AG09319 (cell line): ENCODE data around the gene NECAB3.
"Not testable (repeated sequence)": the region's sequence is repeated elsewhere in the genome, so short reads cannot be mapped to it uniquely, and the experiment has no call there.

ENCODE experiments used
- DNase-seq: peaks from one replicate; pipeline ENCODE4 v3.0.0-alpha.2; 2010; ENCODE audit warnings: low read depth; ENCODE audit errors: extremely low read depth
- TF ChIP-seq, protein P1 (sequence below): IDR thresholded peaks from 2 replicates; pipeline ENCODE4 v1.5.1; 2011; ENCODE audit warnings: low read depth, mild to moderate bottlenecking, inconsistent platforms, low read length, moderate library complexity

Gene NECAB3

DNA sequence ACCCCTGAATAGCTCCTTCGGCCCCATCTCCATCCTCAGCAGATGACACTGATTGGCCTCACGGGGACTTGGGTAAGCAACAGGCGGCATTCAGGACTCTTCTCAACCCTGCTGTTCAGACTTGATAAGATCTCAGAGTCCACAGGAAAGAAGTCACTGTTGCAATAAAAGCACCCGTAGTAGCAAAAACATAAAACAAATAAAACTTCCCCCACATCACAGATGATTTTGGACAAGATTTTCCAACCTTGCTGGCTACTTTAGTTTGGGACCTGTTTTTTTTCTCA is 29.2 kb downstream of the NECAB3 start:
- TF ChIP-seq, protein P1, sequence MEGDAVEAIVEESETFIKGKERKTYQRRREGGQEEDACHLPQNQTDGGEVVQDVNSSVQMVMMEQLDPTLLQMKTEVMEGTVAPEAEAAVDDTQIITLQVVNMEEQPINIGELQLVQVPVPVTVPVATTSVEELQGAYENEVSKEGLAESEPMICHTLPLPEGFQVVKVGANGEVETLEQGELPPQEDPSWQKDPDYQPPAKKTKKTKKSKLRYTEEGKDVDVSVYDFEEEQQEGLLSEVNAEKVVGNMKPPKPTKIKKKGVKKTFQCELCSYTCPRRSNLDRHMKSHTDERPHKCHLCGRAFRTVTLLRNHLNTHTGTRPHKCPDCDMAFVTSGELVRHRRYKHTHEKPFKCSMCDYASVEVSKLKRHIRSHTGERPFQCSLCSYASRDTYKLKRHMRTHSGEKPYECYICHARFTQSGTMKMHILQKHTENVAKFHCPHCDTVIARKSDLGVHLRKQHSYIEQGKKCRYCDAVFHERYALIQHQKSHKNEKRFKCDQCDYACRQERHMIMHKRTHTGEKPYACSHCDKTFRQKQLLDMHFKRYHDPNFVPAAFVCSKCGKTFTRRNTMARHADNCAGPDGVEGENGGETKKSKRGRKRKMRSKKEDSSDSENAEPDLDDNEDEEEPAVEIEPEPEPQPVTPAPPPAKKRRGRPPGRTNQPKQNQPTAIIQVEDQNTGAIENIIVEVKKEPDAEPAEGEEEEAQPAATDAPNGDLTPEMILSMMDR = no peak

DNA sequence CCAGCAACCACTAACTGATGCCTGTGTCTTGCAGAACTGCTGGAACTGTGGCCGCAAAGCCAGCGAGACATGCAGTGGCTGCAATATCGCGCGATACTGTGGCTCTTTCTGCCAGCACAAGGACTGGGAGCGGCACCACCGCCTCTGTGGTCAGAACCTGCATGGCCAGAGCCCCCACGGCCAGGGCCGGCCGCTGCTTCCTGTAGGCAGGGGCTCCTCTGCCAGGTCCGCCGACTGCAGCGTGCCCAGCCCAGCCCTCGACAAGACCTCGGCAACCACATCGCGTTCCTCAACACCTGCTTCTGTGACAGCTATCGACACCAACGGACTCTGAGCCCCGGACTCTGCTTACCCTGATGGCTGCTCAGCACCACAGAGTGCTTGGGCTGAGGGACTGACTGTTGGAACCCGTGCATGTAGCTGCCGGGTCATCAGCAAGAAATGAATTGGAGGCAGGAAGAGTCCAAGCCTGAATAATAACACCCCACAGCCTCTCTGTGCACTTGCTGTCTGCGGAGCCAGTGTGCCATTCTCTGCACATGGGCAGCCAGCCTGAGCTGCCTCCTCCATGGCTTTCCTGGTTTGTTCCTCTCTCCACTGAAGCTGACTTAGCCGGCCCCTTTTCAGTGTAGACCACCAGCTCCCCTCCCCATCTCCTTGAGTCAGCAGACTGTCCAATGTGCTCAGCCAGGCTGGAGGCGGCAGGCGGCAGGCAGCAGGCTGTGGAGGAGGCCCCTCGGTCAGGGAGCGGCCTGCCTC is 29.7 kb downstream of the NECAB3 start:
- no peak for DNase-seq
- TF ChIP-seq, protein P1 = no peak

More for the DNA sequence above, 29.2 kb downstream of the NECAB3 start:
- no peak for DNase-seq

DNA sequence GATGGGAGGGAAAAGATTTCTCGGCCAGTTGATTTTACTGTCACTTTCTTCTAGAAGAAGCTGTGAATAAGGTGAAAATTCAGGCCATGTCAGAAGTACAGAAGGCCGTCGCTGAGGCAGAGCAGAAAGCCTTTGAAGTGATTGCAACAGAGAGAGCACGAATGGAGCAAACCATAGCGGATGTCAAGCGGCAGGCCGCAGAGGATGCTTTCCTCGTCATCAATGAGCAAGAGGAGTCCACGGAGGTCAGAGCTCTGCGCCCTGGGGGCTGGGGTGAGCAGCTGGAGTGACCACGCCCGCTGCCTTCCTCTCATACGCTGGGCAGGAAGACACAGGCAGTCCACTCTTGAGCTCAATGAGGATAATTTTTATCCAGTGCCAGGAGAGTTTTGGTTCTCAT is 33.9 kb downstream of the NECAB3 start:
- TF ChIP-seq, protein P1 = no peak
- no peak for DNase-seq

DNA sequence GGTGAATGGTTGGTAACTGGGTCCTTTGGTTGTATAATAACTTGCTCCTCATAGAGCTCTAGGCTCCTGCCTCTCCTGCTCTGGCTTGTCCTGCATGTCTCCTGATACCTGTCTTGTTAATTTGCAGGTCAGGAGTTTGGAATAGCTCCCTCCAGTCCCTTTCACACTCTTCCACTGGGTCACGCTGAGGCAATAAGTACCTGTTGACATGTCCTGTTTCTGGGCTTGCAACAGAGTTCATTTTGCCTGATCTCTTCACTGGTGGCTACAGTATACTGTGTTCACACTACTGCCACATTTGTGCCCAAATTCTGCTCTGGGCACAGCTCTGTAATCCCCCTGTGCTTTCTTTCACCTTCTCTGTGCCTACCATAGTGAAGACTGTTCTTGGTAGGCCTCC is 37.5 kb downstream of the NECAB3 start:
- TF ChIP-seq, protein P1 = no peak

DNA sequence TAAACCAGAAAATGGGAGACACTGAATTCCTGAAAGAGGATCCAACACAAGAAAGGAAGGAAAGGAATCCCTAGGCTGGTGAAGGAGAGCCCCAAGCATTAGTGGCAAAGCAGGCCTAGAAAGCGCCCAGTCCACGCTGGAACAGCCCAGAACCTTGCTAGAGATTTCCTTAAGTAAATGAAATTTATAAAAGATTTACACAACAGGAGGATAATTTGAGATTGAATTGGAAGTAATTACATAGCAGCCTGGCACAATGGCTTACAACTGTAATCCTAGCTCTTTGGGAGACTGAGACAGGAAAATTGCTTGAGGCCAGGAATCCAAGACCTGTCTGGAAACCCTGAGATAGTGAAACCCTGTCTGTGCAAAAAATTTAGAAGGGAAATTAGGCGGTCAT is 38.9 kb downstream of the NECAB3 start:
- no peak for DNase-seq
- TF ChIP-seq, protein P1 = no peak

More for the DNA sequence above, 37.5 kb downstream of the NECAB3 start:
- no peak for DNase-seq

DNA sequence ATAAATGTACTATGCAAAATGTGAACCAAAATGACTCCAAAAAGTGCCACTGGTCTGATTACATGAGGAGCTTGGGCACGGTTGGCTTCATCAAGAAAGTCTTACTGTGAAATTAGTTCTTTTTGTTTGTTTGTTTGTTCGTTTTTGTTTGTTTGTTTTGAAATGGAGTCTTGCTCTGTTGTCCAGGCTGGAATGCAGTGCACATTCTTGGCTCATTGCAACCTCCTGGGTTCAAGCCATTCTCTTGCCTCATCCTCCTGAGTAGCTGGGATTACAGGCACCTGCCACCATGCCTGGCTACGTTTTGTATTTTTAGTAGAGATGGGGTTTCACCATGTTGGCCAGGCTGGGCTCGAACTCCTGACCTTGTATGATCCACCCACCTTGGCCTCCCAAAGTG is 42.3 kb downstream of the NECAB3 start:
- not testable (repeated sequence) for DNase-seq

DNA sequence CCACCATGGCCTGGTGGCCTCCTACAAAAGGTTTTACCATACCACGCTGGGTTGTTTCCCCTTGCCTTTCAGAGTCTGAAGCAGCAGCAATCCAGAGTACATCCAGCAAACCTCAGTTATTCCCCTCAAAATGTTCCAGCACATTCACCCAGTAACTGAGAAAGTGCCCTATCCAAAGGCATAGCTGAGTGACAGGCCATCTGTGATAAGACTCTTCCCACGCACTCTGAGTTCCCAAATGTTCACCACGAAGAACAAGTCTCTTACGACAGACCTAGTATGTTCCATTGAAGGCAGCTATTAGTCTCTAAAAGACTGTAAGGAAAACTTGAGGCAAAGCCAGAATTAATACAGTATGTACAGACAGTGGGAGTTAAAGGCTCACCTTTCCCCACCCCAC is 43.7 kb downstream of the NECAB3 start:
- no peak for DNase-seq
- TF ChIP-seq, protein P1 = no peak

DNA sequence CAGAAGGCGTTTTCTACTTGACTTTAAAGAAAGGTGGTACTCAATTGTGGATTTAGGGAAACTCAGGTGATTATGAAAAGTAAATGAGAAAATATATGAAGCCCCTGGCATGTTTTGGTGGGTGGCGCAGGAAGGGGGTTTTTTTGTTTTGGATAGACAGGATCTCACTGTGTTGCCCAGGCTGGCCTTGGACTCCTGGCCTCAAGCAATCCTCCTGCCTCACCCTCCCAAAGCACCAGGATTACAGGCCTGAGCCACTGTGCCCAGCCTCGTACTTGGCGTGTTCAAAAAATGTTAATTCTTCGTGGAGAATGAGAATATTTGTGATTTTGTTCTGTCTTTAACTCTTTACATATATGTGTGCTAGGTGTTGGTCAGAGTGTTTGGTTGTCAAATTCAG is 44.2 kb downstream of the NECAB3 start:
- TF ChIP-seq, protein P1 = no peak
- no peak for DNase-seq
